HG03565 (cell line): ENCODE data around the gene SERPINB2.

Experiments
- ATAC-seq: cut with Tn5 transposase; IDR thresholded peaks from one replicate; pipeline ENCODE4 v1.9.1; 2021; ENCODE audit warnings: mild to moderate bottlenecking, moderate library complexity; ENCODE audit not compliant: unreplicated experiment

Gene SERPINB2

GRCh38 chr18:63887424-63887823, at the start of gene SERPINB2:
Gene SERPINB2 (plus strand): TSS chr18:63887705. CDS start chr18:63891445, 3,740 bp downstream.
- peak; percentile 30 for ATAC-seq

DNA sequence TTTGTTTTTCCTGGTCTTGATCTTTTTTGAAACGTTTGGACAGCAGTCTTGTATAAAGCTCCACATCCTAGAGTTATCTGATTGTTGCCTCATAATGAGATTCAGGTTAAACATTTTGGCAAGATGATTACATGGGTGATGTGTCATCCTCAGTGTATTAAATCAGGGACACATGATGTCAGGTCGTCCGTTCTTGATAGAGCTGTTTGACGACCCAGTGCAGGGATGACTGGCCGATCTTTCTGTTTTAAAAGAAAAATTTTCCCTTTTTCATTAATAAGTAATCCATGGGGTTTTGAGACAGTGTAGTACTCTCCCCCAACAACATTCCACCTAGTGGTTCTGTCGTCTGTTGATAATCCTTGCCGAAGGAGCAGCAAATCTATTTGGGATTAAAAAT, 44.5 kb upstream of the SERPINB2 start:
- no peak for ATAC-seq

DNA sequence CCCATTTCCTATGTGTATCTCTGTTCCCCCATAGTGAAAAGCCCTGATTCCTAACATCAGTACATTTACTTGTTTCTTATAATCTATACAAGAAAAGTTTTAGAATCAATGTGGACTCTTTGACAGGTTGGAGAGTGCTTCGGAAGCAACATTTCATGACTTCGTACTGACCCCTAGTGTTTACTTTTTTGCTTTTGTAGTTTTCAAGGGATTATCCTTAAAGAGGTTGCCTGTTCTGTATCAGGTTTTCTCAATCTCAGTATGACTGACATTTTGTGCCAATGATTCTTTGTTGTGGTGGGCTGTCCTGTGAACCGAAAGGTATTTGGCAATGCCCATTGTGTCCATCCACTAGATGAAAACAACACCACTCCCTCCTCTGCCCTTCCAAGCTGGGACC, 43.3 kb upstream of the SERPINB2 start:
- peak; percentile 69 for ATAC-seq

DNA sequence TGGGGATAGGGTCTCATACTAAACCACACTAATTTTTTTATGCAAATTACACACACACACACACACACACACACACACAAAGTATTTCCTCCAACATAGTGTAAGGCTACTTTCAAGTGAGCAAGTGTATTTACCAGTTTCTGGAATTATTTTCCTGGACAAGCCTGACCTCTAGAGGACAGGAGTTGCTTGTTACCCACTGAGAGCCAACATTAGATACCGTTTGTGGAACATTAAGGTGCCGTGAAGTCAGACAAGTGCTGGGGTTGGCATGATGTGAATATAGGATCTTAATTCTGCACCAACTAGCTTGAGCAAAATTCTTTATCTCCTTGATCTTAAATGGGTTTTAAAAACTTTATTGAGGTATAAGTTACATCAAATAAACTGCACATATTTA, 39.3 kb upstream of the SERPINB2 start:
- no peak for ATAC-seq

GRCh38 chr18:63850020-63850419, 37.5 kb upstream of the SERPINB2 start:
- ATAC-seq, result peak; percentile 68

DNA sequence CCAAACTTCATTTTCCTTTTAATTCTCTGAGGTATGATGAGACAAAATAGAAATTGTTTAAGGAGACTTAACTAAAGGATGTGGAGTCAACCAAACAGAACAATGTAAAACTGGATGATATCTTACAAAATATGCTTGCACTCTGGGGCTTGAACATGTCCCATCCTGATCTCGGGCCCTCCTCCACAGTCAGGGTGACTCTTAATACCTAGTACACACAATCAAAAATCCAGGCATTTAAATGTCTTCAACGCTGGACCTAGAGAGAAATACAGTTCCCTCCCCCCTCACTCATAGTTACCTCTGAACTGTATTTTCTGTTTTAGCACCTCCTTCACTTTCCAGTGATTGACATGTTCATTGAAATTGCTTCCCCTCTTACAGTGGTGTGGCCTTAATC, 36.9 kb upstream of the SERPINB2 start:
- no peak for ATAC-seq

GRCh38 chr18:63858456-63858855, 29.0 kb upstream of the SERPINB2 start:
- no peak for ATAC-seq

DNA sequence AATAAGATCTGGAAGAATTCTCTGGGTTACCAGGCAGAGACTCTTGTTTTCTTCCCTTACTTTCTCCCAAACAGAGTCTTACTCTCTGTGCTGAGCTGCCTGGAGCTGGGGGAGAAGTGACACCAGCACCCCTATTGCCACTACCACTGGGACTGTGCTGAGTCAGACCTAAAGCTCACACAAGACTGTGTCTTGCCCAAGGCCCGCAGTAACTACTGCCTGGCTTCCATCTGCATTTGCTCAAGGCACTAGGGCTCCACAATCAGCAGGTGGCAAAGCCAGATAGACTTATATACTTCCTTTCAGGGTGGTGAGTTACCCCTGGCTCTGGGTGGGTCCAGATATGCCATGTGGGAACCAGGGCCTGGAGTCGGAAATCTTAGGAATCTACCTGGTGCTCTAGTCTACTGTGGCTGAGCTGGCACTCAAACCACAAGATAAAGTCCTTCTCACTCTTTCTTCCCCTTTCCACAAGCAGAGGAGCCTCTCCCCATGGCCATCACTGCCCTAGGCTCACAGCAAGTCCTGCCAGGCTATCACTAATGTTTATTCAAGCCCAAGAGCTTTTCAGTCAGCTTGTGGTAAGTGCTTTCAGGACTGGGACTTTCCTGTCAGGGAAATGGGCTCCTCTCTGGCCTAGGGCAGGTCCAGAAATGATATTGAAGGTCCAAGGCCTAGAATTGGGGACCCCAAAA, 27.6 kb upstream of the SERPINB2 start:
- no peak for ATAC-seq

GRCh38 chr18:63860531-63860930, 27.0 kb upstream of the SERPINB2 start:
- ATAC-seq, result no peak

DNA sequence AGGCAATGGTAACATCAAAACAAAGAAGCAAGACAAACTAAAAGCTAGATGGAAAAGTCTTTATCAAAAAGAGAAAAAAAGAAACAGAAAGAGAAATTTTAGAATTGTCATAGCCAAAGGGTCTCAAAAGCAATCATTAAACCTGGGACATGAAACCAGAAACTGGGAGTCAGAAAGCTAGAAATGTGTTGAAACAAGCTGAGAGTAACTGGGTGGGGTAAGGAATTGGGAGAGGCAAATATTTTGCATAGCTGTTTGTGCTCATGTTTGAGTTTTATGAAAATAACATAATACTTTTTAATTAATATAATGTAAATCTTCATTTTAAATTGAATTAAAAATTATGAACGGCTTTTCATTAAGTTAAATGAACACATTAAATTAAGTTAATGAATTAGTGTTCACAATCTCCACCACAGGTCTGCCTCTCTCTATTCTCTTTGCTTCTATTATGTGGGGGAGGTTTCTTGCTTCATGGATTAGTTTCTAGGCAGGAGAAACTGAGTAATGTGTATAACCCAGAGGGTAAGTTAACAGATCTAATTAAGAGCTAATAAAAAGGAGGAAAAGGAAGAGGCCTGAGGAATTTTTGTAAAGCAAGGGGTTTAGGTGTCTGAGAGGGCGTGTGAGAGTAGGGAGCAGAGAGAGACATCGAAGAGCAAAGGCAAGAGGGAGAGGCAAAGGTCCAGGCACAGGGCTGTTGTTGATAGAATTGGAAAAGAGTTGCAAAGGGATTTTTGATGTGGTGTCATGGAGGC, 20.0 kb upstream of the SERPINB2 start:
- ATAC-seq, result no peak

- no peak for ATAC-seq
Measured at GRCh38 chr18:63868546-63868945, 19.0 kb upstream of the SERPINB2 start.

DNA sequence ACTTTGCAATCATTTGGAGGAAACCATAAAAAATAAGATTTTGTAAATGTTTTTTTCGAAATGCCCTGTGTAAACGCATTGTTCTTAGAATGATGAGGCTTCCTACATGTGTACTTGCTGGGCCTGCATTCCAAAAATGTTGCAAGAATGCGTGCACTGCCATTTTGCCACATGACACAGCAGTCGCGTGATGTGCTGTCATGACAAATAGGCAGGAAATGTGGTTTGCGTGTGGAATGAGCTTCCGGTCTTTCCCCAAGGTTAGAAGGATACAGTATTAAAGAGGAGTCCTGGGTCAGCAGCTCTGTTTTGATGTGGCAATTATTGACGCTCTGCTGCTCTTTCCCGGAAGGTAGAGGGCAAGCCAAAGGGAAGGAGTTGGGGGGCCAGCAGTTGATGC, 18.1 kb upstream of the SERPINB2 start:
- ATAC-seq, result no peak

DNA sequence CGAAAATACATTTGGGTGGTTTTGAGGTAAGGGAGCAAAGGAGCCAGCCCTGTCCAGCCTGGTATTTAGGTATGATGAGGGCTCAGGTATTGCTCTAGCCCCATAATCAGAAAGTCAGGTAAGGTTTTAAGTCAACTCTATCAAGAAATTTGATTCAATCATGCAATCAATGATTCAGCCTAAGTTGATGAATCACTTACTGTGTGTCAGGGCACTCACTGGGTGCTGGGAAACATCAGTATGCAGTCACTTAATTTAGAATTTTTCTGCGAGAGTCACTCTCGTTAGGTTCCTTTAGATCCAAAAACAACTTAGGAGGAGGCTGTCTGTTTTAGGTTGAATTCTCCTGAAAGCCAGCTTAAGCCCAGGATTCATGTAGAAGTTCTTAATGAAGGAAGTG, 17.7 kb upstream of the SERPINB2 start:
- ATAC-seq, result no peak

DNA sequence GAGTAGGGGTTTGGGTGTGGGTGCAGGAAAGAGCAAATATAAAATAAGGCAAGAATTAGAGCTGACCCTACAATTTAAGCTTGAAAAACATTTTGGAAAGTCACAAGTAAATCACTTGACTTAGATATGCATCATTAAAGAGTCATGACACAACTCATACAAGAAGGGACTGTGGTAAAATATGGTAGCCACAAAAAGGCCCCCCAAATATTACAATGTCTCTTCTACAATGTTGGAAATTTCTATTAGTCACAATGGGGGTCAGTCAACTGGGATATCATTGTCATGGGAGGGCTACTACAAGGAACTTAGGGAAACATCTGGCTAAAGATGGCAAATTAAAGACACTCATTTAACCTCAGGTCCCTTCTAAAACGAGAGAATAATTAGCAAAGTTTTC, 15.7 kb upstream of the SERPINB2 start:
- no peak for ATAC-seq

DNA sequence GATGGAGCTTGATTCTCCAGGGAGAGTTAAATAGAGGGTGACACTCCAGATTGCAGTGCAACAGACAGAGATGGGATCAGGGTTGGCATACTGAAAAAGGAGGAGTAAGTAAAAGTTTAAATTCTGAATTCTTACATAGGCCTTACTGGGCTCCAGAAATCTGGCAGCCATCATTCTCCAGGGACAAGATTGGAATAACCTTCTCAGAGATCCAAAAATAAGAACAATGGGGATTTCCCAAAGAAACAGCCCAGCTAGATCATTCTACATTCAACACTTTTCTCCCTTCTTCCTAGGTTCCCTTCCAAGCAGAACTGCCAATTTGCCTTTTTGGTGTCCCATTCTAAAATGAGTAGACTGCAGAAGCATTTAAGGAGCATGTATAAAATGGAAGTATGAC, 14.9 kb upstream of the SERPINB2 start:
- ATAC-seq, result no peak

- ATAC-seq, result no peak
Measured at GRCh38 chr18:63878343-63878742, 9.2 kb upstream of the SERPINB2 start.

GRCh38 chr18:63878925-63879324, 8.6 kb upstream of the SERPINB2 start:
- ATAC-seq, result no peak

- no peak for ATAC-seq
Measured at GRCh38 chr18:63879709-63880108, 7.8 kb upstream of the SERPINB2 start.

DNA sequence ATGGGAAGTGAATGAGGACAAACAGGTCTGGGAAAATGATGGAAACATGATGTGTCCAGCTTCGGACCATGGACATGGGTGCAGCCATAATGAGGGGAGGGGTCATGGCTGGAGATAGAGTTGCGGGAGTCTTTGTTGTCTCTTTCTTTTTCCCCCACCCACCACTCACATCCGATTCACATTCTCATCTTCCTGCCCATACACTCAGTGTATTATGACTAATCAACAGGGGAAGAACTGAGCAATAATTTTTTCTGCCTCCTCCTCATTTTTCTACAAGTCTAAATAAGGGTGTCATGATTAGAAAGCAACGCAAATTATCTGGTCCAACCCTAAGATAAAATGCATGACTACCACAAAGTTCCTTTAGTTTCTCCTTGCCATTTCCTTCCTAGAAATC, 5.7 kb upstream of the SERPINB2 start:
- no peak for ATAC-seq

- ATAC-seq, result no peak
Measured at GRCh38 chr18:63882333-63883141, 5.0 kb upstream of the SERPINB2 start.

- no peak for ATAC-seq
Measured at GRCh38 chr18:63883617-63884016, 3.9 kb upstream of the SERPINB2 start.
